ENCODE data around the gene FAM168A.

FAM168A gene

DNA sequence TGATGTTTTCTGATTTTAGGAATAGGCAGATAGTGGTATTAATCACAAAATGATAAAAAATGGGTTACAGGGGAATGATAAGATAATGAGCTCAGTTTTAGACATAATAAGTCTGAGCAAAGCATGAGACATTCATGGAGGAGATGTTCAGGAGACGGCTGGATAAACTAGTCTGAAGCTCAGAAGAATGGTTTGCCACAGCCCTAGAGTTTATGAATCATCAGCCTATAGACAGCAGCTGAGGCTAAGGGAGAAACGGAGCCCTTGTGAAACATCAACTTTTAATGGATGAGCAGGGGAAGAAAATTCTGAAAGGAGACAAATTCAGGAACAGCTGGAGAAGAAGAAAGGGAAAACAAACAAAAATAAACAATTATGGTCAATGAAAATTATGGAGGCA lies 134.6 kb downstream of the FAM168A start:
- DNase-seq (ENCODE audit: low read depth in 1 of 2, low spot score in 1 of 2): no peak
- TF ChIP-seq SPI1 (IDR thresholded peaks at IDR 0.05; ENCODE audit: borderline replicate concordance, low read depth) (no peak), POLR2AphosphoS5 (IDR thresholded peaks at IDR 0.05; ENCODE audit: low read depth) (no peak), GABPA (IDR thresholded peaks at IDR 0.05; ENCODE audit: low read depth) (no peak)
- TF ChIP-seq, protein P1, sequence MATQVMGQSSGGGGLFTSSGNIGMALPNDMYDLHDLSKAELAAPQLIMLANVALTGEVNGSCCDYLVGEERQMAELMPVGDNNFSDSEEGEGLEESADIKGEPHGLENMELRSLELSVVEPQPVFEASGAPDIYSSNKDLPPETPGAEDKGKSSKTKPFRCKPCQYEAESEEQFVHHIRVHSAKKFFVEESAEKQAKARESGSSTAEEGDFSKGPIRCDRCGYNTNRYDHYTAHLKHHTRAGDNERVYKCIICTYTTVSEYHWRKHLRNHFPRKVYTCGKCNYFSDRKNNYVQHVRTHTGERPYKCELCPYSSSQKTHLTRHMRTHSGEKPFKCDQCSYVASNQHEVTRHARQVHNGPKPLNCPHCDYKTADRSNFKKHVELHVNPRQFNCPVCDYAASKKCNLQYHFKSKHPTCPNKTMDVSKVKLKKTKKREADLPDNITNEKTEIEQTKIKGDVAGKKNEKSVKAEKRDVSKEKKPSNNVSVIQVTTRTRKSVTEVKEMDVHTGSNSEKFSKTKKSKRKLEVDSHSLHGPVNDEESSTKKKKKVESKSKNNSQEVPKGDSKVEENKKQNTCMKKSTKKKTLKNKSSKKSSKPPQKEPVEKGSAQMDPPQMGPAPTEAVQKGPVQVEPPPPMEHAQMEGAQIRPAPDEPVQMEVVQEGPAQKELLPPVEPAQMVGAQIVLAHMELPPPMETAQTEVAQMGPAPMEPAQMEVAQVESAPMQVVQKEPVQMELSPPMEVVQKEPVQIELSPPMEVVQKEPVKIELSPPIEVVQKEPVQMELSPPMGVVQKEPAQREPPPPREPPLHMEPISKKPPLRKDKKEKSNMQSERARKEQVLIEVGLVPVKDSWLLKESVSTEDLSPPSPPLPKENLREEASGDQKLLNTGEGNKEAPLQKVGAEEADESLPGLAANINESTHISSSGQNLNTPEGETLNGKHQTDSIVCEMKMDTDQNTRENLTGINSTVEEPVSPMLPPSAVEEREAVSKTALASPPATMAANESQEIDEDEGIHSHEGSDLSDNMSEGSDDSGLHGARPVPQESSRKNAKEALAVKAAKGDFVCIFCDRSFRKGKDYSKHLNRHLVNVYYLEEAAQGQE (IDR thresholded peaks at IDR 0.05; ENCODE audit: insufficient replicate concordance, low read depth): no peak
- TF ChIP-seq, protein P2, sequence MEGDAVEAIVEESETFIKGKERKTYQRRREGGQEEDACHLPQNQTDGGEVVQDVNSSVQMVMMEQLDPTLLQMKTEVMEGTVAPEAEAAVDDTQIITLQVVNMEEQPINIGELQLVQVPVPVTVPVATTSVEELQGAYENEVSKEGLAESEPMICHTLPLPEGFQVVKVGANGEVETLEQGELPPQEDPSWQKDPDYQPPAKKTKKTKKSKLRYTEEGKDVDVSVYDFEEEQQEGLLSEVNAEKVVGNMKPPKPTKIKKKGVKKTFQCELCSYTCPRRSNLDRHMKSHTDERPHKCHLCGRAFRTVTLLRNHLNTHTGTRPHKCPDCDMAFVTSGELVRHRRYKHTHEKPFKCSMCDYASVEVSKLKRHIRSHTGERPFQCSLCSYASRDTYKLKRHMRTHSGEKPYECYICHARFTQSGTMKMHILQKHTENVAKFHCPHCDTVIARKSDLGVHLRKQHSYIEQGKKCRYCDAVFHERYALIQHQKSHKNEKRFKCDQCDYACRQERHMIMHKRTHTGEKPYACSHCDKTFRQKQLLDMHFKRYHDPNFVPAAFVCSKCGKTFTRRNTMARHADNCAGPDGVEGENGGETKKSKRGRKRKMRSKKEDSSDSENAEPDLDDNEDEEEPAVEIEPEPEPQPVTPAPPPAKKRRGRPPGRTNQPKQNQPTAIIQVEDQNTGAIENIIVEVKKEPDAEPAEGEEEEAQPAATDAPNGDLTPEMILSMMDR (IDR thresholded peaks at IDR 0.05; ENCODE audit: insufficient read depth, low read length): no peak
- Histone ChIP-seq H3K27me3 (ENCODE audit: insufficient read depth, poor library complexity, severe bottlenecking) (no peaks in the 10 kb centered on the region), H3K27ac (replicated peaks) (no peak overlapping the region), H3K4me3 (replicated peaks; ENCODE audit: insufficient read depth, low read length) (no peak overlapping the region)

DNA sequence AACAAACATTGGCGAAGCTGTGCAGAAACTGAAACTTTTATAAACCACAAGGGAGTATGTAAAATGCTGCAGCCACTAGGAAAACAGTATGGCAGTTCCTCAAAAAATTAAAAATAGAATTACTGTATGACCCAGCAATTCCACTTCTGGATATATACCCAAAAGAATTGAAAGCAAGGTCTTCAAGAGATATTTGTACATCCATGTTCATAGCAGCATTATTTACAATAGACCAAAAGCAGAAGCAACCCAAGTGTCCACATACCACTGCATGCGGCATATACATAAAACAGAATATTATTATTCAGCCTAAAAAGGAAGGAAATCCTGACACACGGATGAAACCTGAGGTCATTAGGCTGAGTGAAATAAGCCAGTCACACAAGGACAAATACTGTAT lies 135.9 kb downstream of the FAM168A start:
- Histone ChIP-seq H3K27me3 (ENCODE audit: insufficient read depth, poor library complexity, severe bottlenecking) (no peaks in the 10 kb centered on the region), H3K27ac (replicated peaks) (peak overlapping the region; percentile 52), H3K4me3 (replicated peaks; ENCODE audit: insufficient read depth, low read length) (no peak overlapping the region)
- TF ChIP-seq POLR2AphosphoS5 (IDR thresholded peaks at IDR 0.05; ENCODE audit: low read depth) (no peak), SPI1 (IDR thresholded peaks at IDR 0.05; ENCODE audit: borderline replicate concordance, low read depth) (peak; percentile 89)
- peak in 1 of 2 experiments; percentile 25 for DNase-seq (ENCODE audit: low read depth in 1 of 2, low spot score in 1 of 2)

DNA sequence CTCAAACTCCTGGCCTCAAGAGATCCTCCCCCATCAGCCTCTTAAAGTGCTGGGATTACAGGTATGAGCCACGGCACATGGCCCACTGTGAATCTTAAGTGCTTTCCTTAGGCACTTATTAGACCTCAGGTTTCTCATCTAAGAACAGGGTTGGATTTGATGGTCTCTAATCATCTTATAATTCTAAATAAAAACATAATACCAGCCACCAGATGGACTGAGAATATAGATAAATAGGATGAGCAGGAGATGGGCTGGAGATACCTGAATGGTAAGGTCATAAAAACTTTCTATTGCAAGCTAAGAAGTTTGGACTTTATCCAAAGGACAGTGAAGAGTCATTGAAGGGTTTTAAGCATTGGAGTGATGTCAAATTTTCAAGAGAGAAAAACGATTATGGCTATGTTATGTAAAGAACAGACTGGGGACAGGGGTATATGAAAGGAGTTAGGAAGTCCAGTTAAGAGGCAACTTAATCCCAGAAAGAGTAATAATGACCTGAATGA lies 136.5 kb downstream of the FAM168A start:
- Histone ChIP-seq H3K4me3 (replicated peaks; ENCODE audit: insufficient read depth, low read length) (no peak overlapping the region), H3K27me3 (ENCODE audit: insufficient read depth, poor library complexity, severe bottlenecking) (no peaks in the 10 kb centered on the region), H3K27ac (replicated peaks) (peak overlapping the region; percentile 52)
- no peak for DNase-seq (ENCODE audit: low read depth in 1 of 2, low spot score in 1 of 2)
- TF ChIP-seq, protein P1 (IDR thresholded peaks at IDR 0.05; ENCODE audit: insufficient replicate concordance, low read depth): no peak
- TF ChIP-seq, protein P2 (IDR thresholded peaks at IDR 0.05; ENCODE audit: insufficient read depth, low read length): no peak
- no peak for TF ChIP-seq GABPA (IDR thresholded peaks at IDR 0.05; ENCODE audit: low read depth)
- no peak for TF ChIP-seq SPI1 (IDR thresholded peaks at IDR 0.05; ENCODE audit: borderline replicate concordance, low read depth)
- no peak for TF ChIP-seq POLR2AphosphoS5 (IDR thresholded peaks at IDR 0.05; ENCODE audit: low read depth)

DNA sequence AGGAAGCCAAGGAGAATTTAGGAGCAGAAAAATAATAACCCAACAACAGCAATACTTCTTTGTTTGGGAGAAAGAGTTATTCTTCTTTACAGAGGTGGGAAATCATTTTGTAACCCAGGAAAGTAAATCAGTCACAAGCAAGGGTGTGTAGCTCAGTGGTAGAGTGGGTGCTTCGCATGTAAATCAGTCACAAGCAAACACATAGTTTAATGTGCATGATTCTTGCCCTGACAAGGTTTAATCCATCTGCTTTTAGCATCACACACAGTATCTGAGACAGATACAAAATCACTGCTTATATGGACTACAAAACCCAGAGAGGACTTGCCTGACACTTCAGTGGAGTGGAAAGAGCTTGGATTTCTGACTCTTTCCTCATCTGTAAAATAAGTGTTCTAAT lies 139.7 kb downstream of the FAM168A start:
- H3K4me3 ChIP-seq (replicated peaks; ENCODE audit: insufficient read depth, low read length): no peak overlapping the region
- no peaks in the 10 kb centered on the region for H3K27me3 ChIP-seq (ENCODE audit: insufficient read depth, poor library complexity, severe bottlenecking)
- H3K27ac ChIP-seq (replicated peaks): no peak overlapping the region
- TF ChIP-seq POLR2AphosphoS5 (IDR thresholded peaks at IDR 0.05; ENCODE audit: low read depth): no peak
- TF ChIP-seq, protein P1 (IDR thresholded peaks at IDR 0.05; ENCODE audit: insufficient replicate concordance, low read depth): no peak
- no peak for TF ChIP-seq SPI1 (IDR thresholded peaks at IDR 0.05; ENCODE audit: borderline replicate concordance, low read depth)
- TF ChIP-seq, protein P2 (IDR thresholded peaks at IDR 0.05; ENCODE audit: insufficient read depth, low read length): no peak
- no peak for TF ChIP-seq GABPA (IDR thresholded peaks at IDR 0.05; ENCODE audit: low read depth)
- no peak for DNase-seq (ENCODE audit: low read depth in 1 of 2, low spot score in 1 of 2)

All from HL-60 (cell line).